HG02973 (cell line): Measurements from ENCODE around the gene SPNS3.

Experiments used
- ATAC-seq: cut with Tn5 transposase; IDR thresholded peaks from one replicate; pipeline ENCODE4 v1.9.1; 2021; ENCODE audit warnings: moderate library complexity; ENCODE audit not compliant: unreplicated experiment

Gene SPNS3

GRCh38 chr17:4506892-4507291 lies 73.2 kb downstream of the SPNS3 start:
- ATAC-seq: no peak

DNA sequence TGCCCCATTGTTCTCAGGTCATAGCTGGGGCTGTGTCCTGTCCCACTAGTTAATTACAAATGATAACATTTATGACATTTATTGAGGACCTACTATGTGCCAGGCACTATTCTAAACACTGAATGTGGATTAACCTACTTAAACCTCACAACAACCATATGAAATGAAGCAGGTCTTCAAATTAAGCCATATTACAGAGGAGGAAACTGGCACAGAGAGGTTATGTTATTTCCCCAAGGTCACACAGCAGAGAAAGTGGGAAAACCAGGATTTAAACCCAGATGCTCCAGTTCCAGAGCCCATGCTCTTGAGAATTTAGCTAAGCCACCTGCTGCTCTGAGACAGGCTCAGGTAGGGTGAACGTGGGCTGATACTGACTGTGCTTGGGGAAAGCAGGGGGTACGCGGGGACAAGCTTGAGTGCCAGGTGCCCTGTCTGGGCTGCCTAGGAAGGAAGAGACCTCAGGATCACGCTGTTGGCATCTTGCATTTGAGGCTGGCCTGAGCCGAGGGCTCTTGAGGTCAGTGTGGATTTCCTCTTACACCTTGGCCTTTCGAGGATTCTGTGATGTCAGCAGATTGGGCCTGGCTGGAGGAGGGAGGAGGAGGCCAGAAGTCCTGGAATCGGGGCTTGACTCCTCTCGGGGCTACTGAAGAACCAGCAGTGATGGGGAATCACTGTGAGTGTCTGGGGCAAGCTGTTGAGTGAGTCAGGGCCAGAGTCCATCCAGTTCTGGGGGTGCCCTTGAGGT lies 73.8 kb downstream of the SPNS3 start:
- no peak for ATAC-seq

DNA sequence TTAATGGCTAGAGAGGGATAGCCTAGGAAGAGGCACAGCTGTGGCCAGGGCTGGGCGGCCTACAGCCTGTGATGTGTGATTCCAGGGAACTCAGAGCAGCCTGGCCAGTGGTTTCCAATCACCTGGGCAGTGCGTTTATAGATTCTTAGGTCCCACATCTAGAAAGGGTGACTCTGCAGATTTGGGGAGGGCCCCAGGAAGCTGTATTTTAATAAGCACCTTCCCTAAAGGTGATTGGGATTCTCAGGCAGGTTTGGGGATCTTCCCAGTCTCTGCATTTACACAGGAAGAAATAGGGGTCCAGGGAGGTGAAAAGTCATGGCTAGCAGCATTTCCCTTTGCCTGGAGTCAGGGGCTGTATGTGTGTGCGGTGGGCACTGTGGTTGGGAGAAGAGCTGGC lies 74.5 kb downstream of the SPNS3 start:
- no peak for ATAC-seq

DNA sequence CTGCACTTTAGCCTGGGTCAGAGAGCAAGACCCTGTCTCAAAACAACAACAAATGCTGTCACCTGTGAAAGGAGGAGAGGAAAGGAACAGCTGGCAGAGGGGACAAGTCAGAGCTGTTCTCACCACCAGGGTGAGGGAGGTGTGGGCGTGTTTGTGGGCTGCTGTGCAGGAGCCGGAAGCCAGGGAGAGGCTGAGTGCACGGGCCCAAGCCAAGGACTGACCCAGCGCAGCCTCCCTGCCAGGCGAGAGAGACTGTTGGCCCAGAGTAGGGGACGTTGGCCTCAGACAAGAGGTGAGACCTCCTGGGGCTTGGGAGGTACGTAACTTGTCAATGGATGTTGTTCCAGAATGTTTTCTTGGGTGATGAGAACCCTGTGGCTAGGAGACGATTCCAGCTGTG lies 75.7 kb downstream of the SPNS3 start:
- no peak for ATAC-seq

DNA sequence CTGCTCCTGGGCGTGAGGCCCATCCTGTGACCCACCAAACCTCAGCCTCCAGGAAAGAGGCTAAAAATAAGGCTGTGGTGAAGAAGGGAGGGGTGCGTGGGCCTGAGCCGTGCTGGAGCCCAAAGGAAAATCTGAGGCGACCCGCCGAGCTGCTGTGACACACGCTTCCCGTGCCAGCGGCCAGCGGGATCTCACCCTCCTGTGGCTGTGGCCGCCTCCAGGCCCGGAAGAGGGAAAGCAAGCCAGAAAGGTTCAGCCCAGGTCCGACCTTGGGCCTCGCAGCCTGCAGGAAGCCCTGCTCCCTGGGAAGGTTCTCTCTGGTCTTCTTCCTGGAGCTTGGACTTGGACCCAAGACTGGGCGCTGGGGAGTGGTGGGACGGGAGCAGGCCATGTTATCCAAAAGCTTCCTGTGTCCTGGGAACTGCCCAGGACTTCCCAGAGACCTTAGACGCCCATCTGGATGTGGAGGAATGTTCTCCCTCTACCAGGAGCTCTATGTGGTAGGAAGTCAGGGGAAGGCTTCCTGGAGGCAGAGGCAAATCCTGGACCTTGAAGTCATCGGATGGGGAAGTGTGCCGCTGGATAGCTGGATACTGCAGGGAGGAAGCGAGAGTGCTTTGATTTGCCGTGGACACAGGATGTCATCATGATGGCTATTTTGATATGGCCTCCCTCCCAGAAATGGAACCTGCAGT lies 76.3 kb downstream of the SPNS3 start:
- ATAC-seq: no peak

DNA sequence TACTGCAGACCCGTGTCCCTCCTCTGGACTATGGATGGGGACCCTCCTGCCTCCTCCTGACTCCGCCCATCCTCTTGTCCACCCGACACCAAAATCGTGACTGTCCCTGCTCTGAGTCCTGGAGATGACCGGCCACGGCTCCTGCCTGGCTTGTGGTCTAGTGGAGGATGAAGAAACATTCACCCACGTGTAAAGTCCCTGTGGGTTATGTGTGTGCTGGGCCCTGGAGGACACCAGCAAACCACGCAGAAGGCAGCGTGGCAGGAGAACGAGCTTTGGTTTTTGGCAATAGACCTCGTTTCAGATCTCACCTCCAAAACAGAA lies 76.8 kb downstream of the SPNS3 start:
- ATAC-seq: no peak

DNA sequence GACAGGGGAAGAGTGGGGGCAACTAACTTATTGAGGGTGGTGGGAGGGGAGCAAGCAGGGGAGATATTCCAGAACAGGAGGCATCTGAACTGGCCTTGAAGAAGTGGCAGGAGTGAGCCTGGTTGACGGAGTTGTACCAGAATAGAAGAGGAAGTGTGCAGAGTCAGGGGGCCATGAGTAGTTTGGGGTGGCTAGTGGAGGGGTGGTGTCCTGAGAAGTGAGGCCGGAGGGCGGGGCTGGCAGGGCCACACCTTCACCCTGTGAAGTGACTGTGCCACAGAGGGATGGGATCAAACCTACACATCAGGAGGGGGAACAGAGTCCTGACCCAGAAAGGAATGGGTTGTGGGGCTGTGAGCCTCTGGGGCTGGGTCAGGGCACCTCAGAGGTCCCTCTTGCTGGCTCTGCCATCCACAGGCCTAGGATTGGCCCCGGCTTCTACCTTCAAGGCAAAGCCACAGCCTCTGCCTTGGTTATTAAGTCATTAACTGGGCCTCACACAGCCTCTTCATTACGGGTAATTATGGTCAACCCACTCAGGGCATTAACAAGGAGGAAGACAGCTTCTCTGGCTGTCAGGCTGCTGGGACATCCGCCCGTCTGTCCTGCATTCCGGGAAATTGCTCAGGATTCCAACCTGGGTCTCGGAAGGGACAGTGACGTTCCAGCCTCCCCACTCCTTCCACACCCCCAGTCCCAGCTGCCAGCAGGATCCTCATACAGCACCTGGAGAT lies 77.6 kb downstream of the SPNS3 start:
- no peak for ATAC-seq

GRCh38 chr17:4512156-4513112 lies 78.7 kb downstream of the SPNS3 start:
- no peak for ATAC-seq

DNA sequence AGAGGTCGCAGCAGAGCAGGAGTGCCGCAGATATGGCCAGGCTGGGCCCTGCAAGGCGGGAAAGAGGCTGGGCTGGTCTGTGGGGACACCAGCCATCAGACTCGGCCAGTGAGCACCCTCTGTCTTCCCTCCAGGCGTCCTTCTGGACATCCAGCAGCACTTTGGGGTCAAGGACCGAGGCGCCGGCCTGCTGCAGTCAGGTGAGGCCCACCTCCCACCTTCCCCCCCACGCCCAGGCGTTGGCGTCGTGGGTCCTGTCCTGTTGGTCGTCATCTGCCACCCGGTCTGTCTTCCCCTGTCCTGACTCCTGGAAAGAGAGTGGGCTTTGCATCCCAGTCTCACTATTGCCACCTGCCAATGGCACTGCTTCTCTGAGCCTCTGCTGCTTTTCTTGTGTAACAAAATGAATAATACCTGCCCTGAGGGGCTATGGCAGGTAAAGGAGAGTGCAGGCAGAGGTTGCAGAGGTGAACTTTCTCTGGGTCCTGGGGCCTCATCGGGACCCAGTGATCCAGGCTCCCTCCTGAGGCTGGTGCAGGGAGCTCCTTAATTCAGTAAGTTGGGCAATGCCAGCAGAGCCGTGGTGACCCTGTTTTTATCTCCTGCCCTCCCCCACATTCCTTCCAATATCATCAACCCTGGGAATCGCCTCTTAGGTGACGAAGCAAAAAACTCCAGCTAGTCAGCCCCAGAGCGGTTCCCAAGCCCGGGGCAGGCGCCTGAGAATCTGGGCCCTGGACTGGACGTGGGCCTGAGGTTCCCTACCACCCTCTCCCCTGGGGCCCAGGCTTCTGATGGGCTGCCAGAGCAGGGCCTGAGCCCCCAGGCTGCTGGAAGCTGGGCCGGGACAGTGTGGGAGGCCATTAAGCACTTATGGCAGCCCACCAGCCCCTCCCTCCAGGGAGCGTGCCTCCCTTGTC lies 79.6 kb downstream of the SPNS3 start:
- no peak for ATAC-seq

- no peak for ATAC-seq
These were observed 80.5 kb downstream of the SPNS3 start for GRCh38 chr17:4514206-4514605.

DNA sequence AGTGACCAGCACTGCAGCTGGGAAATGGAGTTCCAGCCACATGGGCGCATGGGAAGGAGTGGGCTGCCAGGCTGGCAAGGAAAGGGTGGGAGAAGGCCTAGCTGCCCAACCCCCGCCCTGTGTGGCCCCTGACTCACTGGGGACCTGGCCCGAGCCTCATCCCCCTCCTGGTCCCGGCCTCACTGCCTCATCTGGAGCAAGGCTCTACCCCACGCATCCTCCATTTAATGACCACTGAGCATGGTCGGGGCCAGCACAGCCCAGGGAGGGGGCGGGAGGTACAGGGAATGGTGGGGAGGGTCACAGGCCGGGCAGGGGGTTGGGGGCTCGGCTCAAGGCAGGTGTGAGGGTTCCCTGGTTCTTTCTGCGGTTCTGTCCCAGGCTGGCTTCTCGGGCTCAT lies 81.0 kb downstream of the SPNS3 start:
- ATAC-seq: no peak

- no peak for ATAC-seq
These were observed 81.8 kb downstream of the SPNS3 start for GRCh38 chr17:4515501-4515900.

DNA sequence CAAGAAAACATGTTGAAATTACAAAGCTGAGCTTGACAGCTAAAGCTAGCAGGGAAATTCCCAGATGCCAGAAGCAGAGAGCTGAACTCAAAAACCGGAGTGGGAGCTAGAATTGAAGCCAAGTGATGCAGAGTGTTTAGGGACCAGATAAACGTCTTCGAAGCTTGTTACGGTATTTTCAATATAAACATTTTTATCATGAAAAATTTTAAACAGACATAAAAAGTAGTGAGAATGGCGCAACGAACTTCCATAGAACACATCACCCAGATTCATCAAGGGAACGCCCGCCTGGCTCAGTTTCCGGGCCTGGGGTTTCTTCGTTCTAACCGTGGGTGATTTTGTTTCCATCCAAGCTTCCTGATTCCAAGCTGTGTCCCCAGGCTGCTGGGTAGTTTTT lies 83.0 kb downstream of the SPNS3 start:
- no peak for ATAC-seq

DNA sequence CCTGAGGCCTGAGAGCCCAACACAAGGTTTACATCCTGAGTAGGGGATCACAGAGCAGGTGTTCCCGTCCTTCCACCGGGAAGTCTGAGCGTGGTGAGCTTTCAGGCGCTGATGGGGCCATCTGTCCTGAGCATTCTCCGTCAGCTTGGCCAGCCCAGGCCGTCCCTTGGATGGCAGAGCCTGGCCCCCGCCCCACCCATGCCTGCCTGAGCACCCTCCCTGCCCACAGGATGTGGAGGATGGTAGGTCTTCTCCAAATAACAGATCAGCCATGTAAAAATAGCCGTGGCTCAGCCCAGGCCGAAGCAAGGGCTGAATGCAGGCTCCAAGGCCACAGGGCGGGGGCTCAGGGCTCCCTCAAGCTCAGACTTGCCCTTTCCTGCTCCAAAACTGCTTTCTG lies 85.2 kb downstream of the SPNS3 start:
- ATAC-seq: no peak

- no peak for ATAC-seq
These were observed 85.6 kb downstream of the SPNS3 start for GRCh38 chr17:4519361-4519788.

DNA sequence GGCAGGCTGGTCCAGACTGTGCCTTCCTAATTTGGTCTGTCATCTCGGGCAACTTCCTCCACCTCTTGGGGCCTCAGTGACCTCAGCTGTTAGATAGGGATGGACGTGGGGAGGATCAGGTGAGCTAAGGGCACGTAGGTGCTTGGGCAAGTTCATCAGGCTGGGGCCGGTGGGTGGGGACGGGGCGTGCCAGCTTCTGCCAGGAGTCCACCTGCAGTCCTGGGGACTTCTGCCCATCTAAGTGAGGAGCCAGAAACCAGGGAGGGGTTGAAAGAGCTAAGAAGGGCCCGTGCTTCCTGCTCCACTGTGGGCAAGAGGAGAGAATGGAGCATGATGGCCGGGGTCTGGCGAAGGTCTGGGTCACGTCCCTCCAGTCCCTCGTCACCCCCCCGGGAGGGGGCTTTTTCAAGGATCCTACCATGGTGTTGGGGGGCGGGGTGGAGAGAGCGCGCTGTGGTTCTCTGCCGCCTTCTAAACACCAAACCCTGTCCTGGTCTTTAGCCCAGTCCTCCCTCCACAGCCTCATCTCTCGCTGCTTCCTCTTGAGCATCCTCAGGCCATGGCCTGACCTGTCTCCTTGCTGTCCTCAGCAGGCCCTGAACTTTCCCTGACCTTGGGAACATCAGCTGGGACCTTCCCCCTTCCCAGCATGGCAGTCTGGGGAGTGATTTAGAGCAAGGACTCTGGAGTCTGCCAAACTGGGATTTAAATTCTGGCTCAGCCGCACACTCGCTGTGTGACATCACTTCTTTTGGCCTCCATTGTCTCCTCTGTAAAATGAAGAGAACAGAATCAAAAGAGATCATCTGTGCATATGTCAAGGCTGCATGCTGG lies 86.5 kb downstream of the SPNS3 start:
- no peak for ATAC-seq

- ATAC-seq: no peak
These were observed 87.3 kb downstream of the SPNS3 start for GRCh38 chr17:4520894-4521600.

DNA sequence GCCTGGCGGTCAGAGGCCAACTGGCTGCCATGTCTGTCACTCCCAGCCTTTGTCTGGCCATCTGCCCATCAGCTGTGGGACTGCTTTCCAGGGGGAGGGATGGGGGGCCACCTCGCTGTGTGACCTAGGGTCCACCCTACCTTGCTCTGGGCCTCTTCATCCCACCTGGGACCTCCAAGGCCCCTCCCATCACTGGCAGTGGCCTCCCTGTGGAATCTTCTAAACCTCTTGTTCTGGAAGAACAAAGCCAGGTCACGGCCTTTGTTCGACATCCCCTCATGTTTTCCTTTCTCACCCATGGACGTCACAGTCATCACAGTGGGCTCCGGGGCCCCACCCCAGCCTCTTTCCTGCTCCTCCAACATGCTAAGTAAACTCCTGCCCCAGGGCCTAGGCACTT lies 88.9 kb downstream of the SPNS3 start:
- ATAC-seq: no peak
